Stimulated activated CD8-positive, alpha-beta memory T cell treated with anti-CD3 and anti-CD28 coated beads, Interleukin-12 subunit alpha, Interleukin-12 subunit beta, amount 100 ng/mL, for 4 hours (primary cell): ENCODE measurements around the gene CACNA2D1.

Experiments
- DNase-seq: peaks from one replicate; pipeline ENCODE4 v3.0.0-alpha.2; 2020; ENCODE audit warnings: low read depth

The CACNA2D1 gene

GRCh38 chr7:81973117-81973516 lies 470.5 kb downstream of the CACNA2D1 start:
- no peak for DNase-seq

GRCh38 chr7:81960026-81960425 lies 483.6 kb downstream of the CACNA2D1 start:
- no peak for DNase-seq

- DNase-seq, result no peak
Measured at GRCh38 chr7:81957517-81957916, 486.1 kb downstream of the CACNA2D1 start.

- DNase-seq, result no peak
Measured at GRCh38 chr7:81956520-81956919, 487.1 kb downstream of the CACNA2D1 start.

- no peak for DNase-seq
Measured at GRCh38 chr7:81949306-81949705, 494.3 kb downstream of the CACNA2D1 start.

GRCh38 chr7:81944058-81944457 lies 499.5 kb downstream of the CACNA2D1 start:
- DNase-seq, result no peak

GRCh38 chr7:81937091-81937490 lies 506.5 kb downstream of the CACNA2D1 start:
- DNase-seq, result no peak

GRCh38 chr7:81934596-81935301 lies 508.8 kb downstream of the CACNA2D1 start:
- no peak for DNase-seq

- no peak for DNase-seq
Measured at GRCh38 chr7:81932936-81933335, 510.6 kb downstream of the CACNA2D1 start.

GRCh38 chr7:81929386-81929785 lies 514.2 kb downstream of the CACNA2D1 start:
- DNase-seq, result no peak

GRCh38 chr7:81926154-81926553 lies 517.4 kb downstream of the CACNA2D1 start:
- DNase-seq, result no peak

GRCh38 chr7:81925530-81925929 lies 518.0 kb downstream of the CACNA2D1 start:
- DNase-seq, result no peak

- no peak for DNase-seq
Measured at GRCh38 chr7:81924494-81924893, 519.1 kb downstream of the CACNA2D1 start.

- DNase-seq, result no peak
Measured at GRCh38 chr7:81919494-81919893, 524.1 kb downstream of the CACNA2D1 start.

- no peak for DNase-seq
Measured at GRCh38 chr7:81908220-81908619, 535.4 kb downstream of the CACNA2D1 start.

- DNase-seq, result no peak
Measured at GRCh38 chr7:81903115-81903514, 540.5 kb downstream of the CACNA2D1 start.

GRCh38 chr7:81902536-81902935 lies 541.0 kb downstream of the CACNA2D1 start:
- DNase-seq, result no peak
